ENCODE measurements around the gene KCNQ1OT1. TPM values are rescaled to one million over a fixed set of nuclear protein-coding genes. Genes with fewer than 3 reads are reported as not detected.

KCNQ1OT1 gene
- total RNA-seq, 1 donor from 2014 or later: 3.9 TPM

- TF ChIP-seq CTCF (IDR thresholded peaks at IDR 0.05): no peak
- DNase-seq (ENCODE audit: extremely low spot score, unreplicated experiment): no peak
- Mint-ChIP-seq H3K36me3 (ENCODE audit: unreplicated experiment) (peaks cover 38% of the 10 kb centered on the region), H3K4me1 (ENCODE audit: unreplicated experiment) (no peaks in the 10 kb centered on the region), H3K27ac (ENCODE audit: unreplicated experiment) (no peak overlapping the region), H3K27me3 (ENCODE audit: unreplicated experiment) (peaks cover 13% of the 10 kb centered on the region), H3K9me3 (ENCODE audit: unreplicated experiment) (peaks cover 37% of the 10 kb centered on the region), H3K4me3 (ENCODE audit: unreplicated experiment) (no peak overlapping the region)
These were observed 50.4 kb downstream of the KCNQ1OT1 start for GRCh38 chr11:2649400-2649799.

GRCh38 chr11:2647953-2648352 lies 51.8 kb downstream of the KCNQ1OT1 start:
- peaks cover 45% of the 10 kb centered on the region for H3K36me3 Mint-ChIP-seq (ENCODE audit: unreplicated experiment)
- TF ChIP-seq CTCF (IDR thresholded peaks at IDR 0.05): no peak
- peaks cover 48% of the 10 kb centered on the region for H3K9me3 Mint-ChIP-seq (ENCODE audit: unreplicated experiment)
- H3K27me3 Mint-ChIP-seq (ENCODE audit: unreplicated experiment): peaks cover 13% of the 10 kb centered on the region
- H3K4me1 Mint-ChIP-seq (ENCODE audit: unreplicated experiment): no peaks in the 10 kb centered on the region
- H3K27ac Mint-ChIP-seq (ENCODE audit: unreplicated experiment): no peak overlapping the region
- DNase-seq (ENCODE audit: extremely low spot score, unreplicated experiment): no peak
- H3K4me3 Mint-ChIP-seq (ENCODE audit: unreplicated experiment): no peak overlapping the region

- TF ChIP-seq CTCF (IDR thresholded peaks at IDR 0.05): no peak
- Mint-ChIP-seq H3K9me3 (ENCODE audit: unreplicated experiment) (peaks cover 53% of the 10 kb centered on the region), H3K27me3 (ENCODE audit: unreplicated experiment) (peaks cover 13% of the 10 kb centered on the region), H3K4me3 (ENCODE audit: unreplicated experiment) (no peak overlapping the region), H3K4me1 (ENCODE audit: unreplicated experiment) (no peaks in the 10 kb centered on the region), H3K36me3 (ENCODE audit: unreplicated experiment) (peaks cover 43% of the 10 kb centered on the region), H3K27ac (ENCODE audit: unreplicated experiment) (peak overlapping the region; percentile 1)
- DNase-seq (ENCODE audit: extremely low spot score, unreplicated experiment): no peak
These were observed 52.6 kb downstream of the KCNQ1OT1 start for GRCh38 chr11:2647167-2647566.

- no peak overlapping the region for H3K27ac Mint-ChIP-seq (ENCODE audit: unreplicated experiment)
- peaks cover 20% of the 10 kb centered on the region for H3K27me3 Mint-ChIP-seq (ENCODE audit: unreplicated experiment)
- DNase-seq (ENCODE audit: extremely low spot score, unreplicated experiment): no peak
- H3K9me3 Mint-ChIP-seq (ENCODE audit: unreplicated experiment): peaks cover 58% of the 10 kb centered on the region
- TF ChIP-seq CTCF (IDR thresholded peaks at IDR 0.05): no peak
- H3K4me3 Mint-ChIP-seq (ENCODE audit: unreplicated experiment): no peak overlapping the region
- peaks cover 51% of the 10 kb centered on the region for H3K36me3 Mint-ChIP-seq (ENCODE audit: unreplicated experiment)
- H3K4me1 Mint-ChIP-seq (ENCODE audit: unreplicated experiment): no peaks in the 10 kb centered on the region
These were observed 54.0 kb downstream of the KCNQ1OT1 start for GRCh38 chr11:2645779-2646118.

- Mint-ChIP-seq H3K36me3 (ENCODE audit: unreplicated experiment) (peaks cover 49% of the 10 kb centered on the region), H3K27ac (ENCODE audit: unreplicated experiment) (no peak overlapping the region), H3K4me1 (ENCODE audit: unreplicated experiment) (no peaks in the 10 kb centered on the region), H3K4me3 (ENCODE audit: unreplicated experiment) (no peak overlapping the region), H3K27me3 (ENCODE audit: unreplicated experiment) (peaks cover 17% of the 10 kb centered on the region), H3K9me3 (ENCODE audit: unreplicated experiment) (peaks cover 52% of the 10 kb centered on the region)
- TF ChIP-seq CTCF (IDR thresholded peaks at IDR 0.05): no peak
- DNase-seq (ENCODE audit: extremely low spot score, unreplicated experiment): no peak
These were observed 54.7 kb downstream of the KCNQ1OT1 start for GRCh38 chr11:2644844-2645778.

Measured in osteocyte (in vitro differentiated cells).